ENCODE measurements around the gene C9. TPM values are rescaled to one million over a fixed set of nuclear protein-coding genes. Genes with fewer than 3 reads are reported as not detected.
"Not testable (repeated sequence)": the region's sequence is repeated elsewhere in the genome, so short reads cannot be mapped to it uniquely, and the experiment has no call there.

Gene C9
- total and polyA plus RNA-seq, 8 donors: 0.58 TPM; not detected in 7

- no peak overlapping the region for H3K27ac ChIP-seq
- no peaks in the 10 kb centered on the region for H3K36me3 ChIP-seq
- DNase-seq: no peak
- H3K4me1 ChIP-seq: no peaks in the 10 kb centered on the region
- no peak for ATAC-seq
- no peak overlapping the region for H3K4me3 ChIP-seq
- H3K27me3 ChIP-seq: no peaks in the 10 kb centered on the region
- H3K9me3 ChIP-seq: peaks cover 0 to 6% of the 10 kb centered on the region in 2 donors
- intact Hi-C loops (cut with DNase I): no loop called here
- TF ChIP-seq CTCF (IDR thresholded peaks at IDR 0.05): no peak
These were observed 44.9 kb downstream of the C9 start for GRCh38 chr5:39319395-39319794.

GRCh38 chr5:39316464-39316863 lies 47.8 kb downstream of the C9 start:
- DNase-seq; H3K27me3 ChIP-seq; H3K4me1 ChIP-seq; H3K9me3 ChIP-seq; H3K4me3 ChIP-seq; H3K36me3 ChIP-seq; intact Hi-C loops (cut with DNase I); ATAC-seq; H3K27ac ChIP-seq: not testable (repeated sequence)

- DNase-seq: no peak
- Histone ChIP-seq H3K27ac (no peak overlapping the region), H3K4me1 (no peaks in the 10 kb centered on the region), H3K36me3 (no peaks in the 10 kb centered on the region), H3K4me3 (no peak overlapping the region), H3K9me3 (peaks cover 0 to 6% of the 10 kb centered on the region in 2 donors), H3K27me3 (no peaks in the 10 kb centered on the region)
- no peak for TF ChIP-seq CTCF (IDR thresholded peaks at IDR 0.05)
- intact Hi-C loops (cut with DNase I): no loop called here
- ATAC-seq: no peak
These were observed 48.3 kb downstream of the C9 start for GRCh38 chr5:39315995-39316394.

GRCh38 chr5:39314591-39314990 lies 49.7 kb downstream of the C9 start:
- Histone ChIP-seq H3K36me3 (no peaks in the 10 kb centered on the region), H3K27ac (no peak overlapping the region), H3K4me1 (no peaks in the 10 kb centered on the region), H3K4me3 (no peak overlapping the region), H3K27me3 (no peaks in the 10 kb centered on the region), H3K9me3 (peaks cover 0 to 6% of the 10 kb centered on the region in 2 donors)
- TF ChIP-seq CTCF (IDR thresholded peaks at IDR 0.05): no peak
- ATAC-seq (no peak), DNase-seq (no peak)
- intact Hi-C loops (cut with DNase I): no loop called here

GRCh38 chr5:39309534-39309933 lies 54.8 kb downstream of the C9 start:
- Histone ChIP-seq H3K4me1 (no peaks in the 10 kb centered on the region), H3K27ac (no peak overlapping the region), H3K4me3 (no peak overlapping the region), H3K9me3 (no peaks in the 10 kb centered on the region), H3K27me3 (no peaks in the 10 kb centered on the region), H3K36me3 (no peaks in the 10 kb centered on the region)
- intact Hi-C loops (cut with DNase I): no loop called here
- TF ChIP-seq CTCF (IDR thresholded peaks at IDR 0.05): no peak
- no peak for ATAC-seq
- no peak for DNase-seq

- peaks cover 0 to 14% of the 10 kb centered on the region in 2 donors for H3K9me3 ChIP-seq
- ATAC-seq (no peak), DNase-seq (peak in 2 of 4 donors; percentile 13 to 17)
- no peaks in the 10 kb centered on the region for H3K27me3 ChIP-seq
- peaks cover 0 to 10% of the 10 kb centered on the region in 2 donors for H3K4me1 ChIP-seq
- intact Hi-C loops (cut with DNase I): no loop called here
- H3K4me3 ChIP-seq: no peak overlapping the region
- TF ChIP-seq CTCF (IDR thresholded peaks at IDR 0.05): no peak
- H3K36me3 ChIP-seq: no peaks in the 10 kb centered on the region
- H3K27ac ChIP-seq: no peak overlapping the region
These were observed 61.8 kb downstream of the C9 start for GRCh38 chr5:39302472-39302871.

Measured in left lung (tissue), 10 donors.